Measurements from ENCODE around the gene AURKB.

- TF ChIP-seq CTCF (IDR thresholded peaks at IDR 0.05) (no peak), ZFX (IDR thresholded peaks at IDR 0.05; ENCODE audit: borderline replicate concordance) (no peak)
Measured at GRCh38 chr17:8176998-8177731, 33.2 kb downstream of the AURKB start.
